Neural cell (in vitro differentiated cells): ENCODE results near the gene ELANE. TPM values are rescaled to one million over a fixed set of nuclear protein-coding genes. Genes with fewer than 3 reads are reported as not detected.

Source experiments
- H2AFZ ChIP-seq: fragments of 200-600, 300-800 bp; sonication (generic), shearing (Covaris generic); 2 replicates; pipeline ENCODE4 v1.6.0; 2014; ENCODE audit warnings: low read depth, mild to moderate bottlenecking, antibody characterized with exemption, low read length, moderate library complexity
- H3F3A ChIP-seq: fragments of 200-600 bp; shearing (Covaris generic); 2 replicates; pipeline ENCODE4 v1.6.1; 2016; ENCODE audit warnings: mild to moderate bottlenecking, moderate library complexity, mixed read lengths, antibody characterized with exemption, low read length; ENCODE audit not compliant: insufficient read depth, poor library complexity, severe bottlenecking
- H3K27ac ChIP-seq: fragments of 200-600, 300-800 bp; sonication (generic), shearing (Covaris generic); 2 replicates; pipeline ENCODE4 v1.5.1; 2014; ENCODE audit warnings: mild to moderate bottlenecking, low read length, moderate library complexity
- H3K27me3 ChIP-seq: fragments of 300-800, 200-600 bp; sonication (generic), shearing (Covaris generic); 2 replicates; pipeline ENCODE4 v1.6.0; 2014; ENCODE audit warnings: mild to moderate bottlenecking, low read depth, low read length, moderate library complexity; ENCODE audit not compliant: insufficient read depth
- H3K36me3 ChIP-seq: fragments of 300-800, 200-600 bp; sonication (generic), shearing (Covaris generic); 2 replicates; pipeline ENCODE4 v1.5.1; 2014; ENCODE audit warnings: mild to moderate bottlenecking, antibody characterized with exemption, low read length, moderate library complexity; ENCODE audit not compliant: insufficient read depth
- H3K4me2 ChIP-seq: fragments of 300-800, 200-600 bp; sonication (generic), shearing (Covaris generic); 2 replicates; pipeline ENCODE4 v1.6.0; 2014; ENCODE audit warnings: mild to moderate bottlenecking, low read length
- H3K4me3 ChIP-seq: fragments of 300-800, 200-600 bp; sonication (generic), shearing (Covaris generic); 2 replicates; pipeline ENCODE4 v1.5.1; 2014; ENCODE audit warnings: mild to moderate bottlenecking, low read length, moderate library complexity
- H3K79me2 ChIP-seq: fragments of 200-600 bp; shearing (Covaris generic); replicated peaks from 2 replicates; pipeline ENCODE4 v1.6.0; 2014; ENCODE audit warnings: mild to moderate bottlenecking, low read length, moderate library complexity; ENCODE audit not compliant: insufficient read depth
- H3K9ac ChIP-seq: fragments of 300-800, 200-600 bp; sonication (generic), shearing (Covaris generic); 2 replicates; pipeline ENCODE4 v1.6.1; 2016; ENCODE audit warnings: mild to moderate bottlenecking, low read length, mixed read lengths
- H3K9me2 ChIP-seq: fragments of 200-600 bp; shearing (Covaris generic); 2 replicates; pipeline ENCODE4 v1.6.1; 2016; ENCODE audit warnings: mild to moderate bottlenecking, low read length, mixed read lengths; ENCODE audit not compliant: insufficient read depth
- H3K9me3 ChIP-seq: fragments of 200-600, 300-800 bp; sonication (generic), shearing (Covaris generic); 2 replicates; pipeline ENCODE4 v1.6.1; 2016; ENCODE audit warnings: mild to moderate bottlenecking, mixed run types, low read length, moderate library complexity, mixed read lengths
- H4K20me1 ChIP-seq: fragments of 200-600 bp; shearing (Covaris generic); 2 replicates; pipeline ENCODE4 v1.6.1; 2016; ENCODE audit warnings: mild to moderate bottlenecking, mixed run types; ENCODE audit not compliant: insufficient read depth
- EP300 ChIP-seq: fragments of 450-650 bp; conservative IDR thresholded peaks from 2 replicates; pipeline ENCODE4 v1.6.1; 2014; ENCODE audit warnings: antibody characterized with exemption, mild to moderate bottlenecking, moderate library complexity; ENCODE audit not compliant: poor library complexity, severe bottlenecking
- EZH2 ChIP-seq: fragments of 200-600, 300-800 bp; shearing (Covaris generic), sonication (generic); IDR thresholded peaks from 2 replicates; pipeline ENCODE4 v1.6.1; 2014; ENCODE audit warnings: antibody characterized with exemption, low read length, borderline replicate concordance, mild to moderate bottlenecking; ENCODE audit not compliant: insufficient read depth, poor library complexity, severe bottlenecking
- MXI1 ChIP-seq: fragments of 450-650 bp; conservative IDR thresholded peaks from 2 replicates; pipeline ENCODE4 v1.6.1; 2014; ENCODE audit warnings: antibody characterized with exemption, mild to moderate bottlenecking; ENCODE audit not compliant: poor library complexity, severe bottlenecking
- POLR2AphosphoS5 ChIP-seq: IDR thresholded peaks from 2 replicates; pipeline ENCODE4 v1.6.1; 2012
- RAD21 ChIP-seq: fragments of 450-650 bp; conservative IDR thresholded peaks from 2 replicates; pipeline ENCODE4 v1.6.1; 2014; ENCODE audit warnings: antibody characterized with exemption, mild to moderate bottlenecking, moderate library complexity
- SMC3 ChIP-seq: fragments of 450-650 bp; conservative IDR thresholded peaks from 2 replicates; pipeline ENCODE4 v1.6.1; 2014; ENCODE audit warnings: antibody characterized with exemption, mild to moderate bottlenecking, moderate library complexity; ENCODE audit not compliant: poor library complexity
- TAF1 ChIP-seq: IDR thresholded peaks from 2 replicates; pipeline ENCODE4 v1.6.1; 2012; ENCODE audit warnings: low read depth
- polyA plus RNA-seq: library from polyadenylated mRNA; depleted of rRNA; stranded (reverse); fragments of >200 nt; gene quantifications from 2 replicates; pipeline ENCODE4 v1.2.3, GENCODE V29; 2014
- TF ChIP-seq, protein P1 (sequence below): IDR thresholded peaks from 2 replicates; pipeline ENCODE4 v1.6.1; 2012; ENCODE audit warnings: borderline replicate concordance
- TF ChIP-seq, protein P2 (sequence below): fragments of 450-650 bp; IDR thresholded peaks from 2 replicates; pipeline ENCODE4 v1.5.1; 2014; ENCODE audit warnings: antibody characterized with exemption, mild to moderate bottlenecking, moderate library complexity; ENCODE audit not compliant: poor library complexity, severe bottlenecking

ELANE gene
- polyA plus RNA-seq, 1 donor from 2014 or later = not detected

DNA sequence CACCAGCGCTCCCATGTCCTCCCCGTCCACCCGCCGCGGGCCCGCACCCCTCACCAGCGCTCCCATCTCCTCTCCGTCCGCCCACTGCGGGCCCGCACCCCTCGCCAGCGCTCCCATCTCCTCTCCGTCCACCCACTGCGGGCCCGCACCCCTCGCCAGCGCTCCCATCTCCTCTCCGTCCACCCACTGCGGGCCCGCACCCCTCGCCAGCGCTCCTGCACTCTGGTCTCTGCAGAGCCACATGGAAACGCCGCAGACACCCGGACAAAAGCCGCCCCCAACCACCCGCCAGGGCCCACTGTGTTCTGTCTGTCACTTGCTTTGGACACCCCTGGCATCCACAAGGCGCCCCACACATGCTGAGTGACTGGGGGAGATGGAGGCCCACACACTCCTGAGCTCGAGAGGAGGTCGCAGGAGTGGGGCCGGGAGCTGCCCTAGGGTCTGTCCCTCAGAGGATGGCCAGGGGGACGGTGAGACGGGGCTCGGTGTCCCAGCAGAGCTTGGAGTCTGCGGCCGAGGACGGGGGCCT is 14.7 kb downstream of the ELANE start:
- Histone ChIP-seq H3K27ac (no peak overlapping the region), H4K20me1 (no peaks in the 10 kb centered on the region), H3K9me2 (no peaks in the 10 kb centered on the region), H3K27me3 (peaks cover 3% of the 10 kb centered on the region), H3K79me2 (no peaks in the 10 kb centered on the region), H3K4me2 (no peak overlapping the region), H3F3A (no peaks in the 10 kb centered on the region), H3K36me3 (no peaks in the 10 kb centered on the region), H3K9me3 (no peaks in the 10 kb centered on the region), H2AFZ (no peak overlapping the region), H3K4me3 (no peak overlapping the region), H3K9ac (no peak overlapping the region)
- TF ChIP-seq TAF1 (no peak), EZH2 (no peak), EP300 (no peak), RAD21 (no peak), MXI1 (no peak), POLR2AphosphoS5 (no peak), SMC3 (no peak)
- TF ChIP-seq, protein P1, sequence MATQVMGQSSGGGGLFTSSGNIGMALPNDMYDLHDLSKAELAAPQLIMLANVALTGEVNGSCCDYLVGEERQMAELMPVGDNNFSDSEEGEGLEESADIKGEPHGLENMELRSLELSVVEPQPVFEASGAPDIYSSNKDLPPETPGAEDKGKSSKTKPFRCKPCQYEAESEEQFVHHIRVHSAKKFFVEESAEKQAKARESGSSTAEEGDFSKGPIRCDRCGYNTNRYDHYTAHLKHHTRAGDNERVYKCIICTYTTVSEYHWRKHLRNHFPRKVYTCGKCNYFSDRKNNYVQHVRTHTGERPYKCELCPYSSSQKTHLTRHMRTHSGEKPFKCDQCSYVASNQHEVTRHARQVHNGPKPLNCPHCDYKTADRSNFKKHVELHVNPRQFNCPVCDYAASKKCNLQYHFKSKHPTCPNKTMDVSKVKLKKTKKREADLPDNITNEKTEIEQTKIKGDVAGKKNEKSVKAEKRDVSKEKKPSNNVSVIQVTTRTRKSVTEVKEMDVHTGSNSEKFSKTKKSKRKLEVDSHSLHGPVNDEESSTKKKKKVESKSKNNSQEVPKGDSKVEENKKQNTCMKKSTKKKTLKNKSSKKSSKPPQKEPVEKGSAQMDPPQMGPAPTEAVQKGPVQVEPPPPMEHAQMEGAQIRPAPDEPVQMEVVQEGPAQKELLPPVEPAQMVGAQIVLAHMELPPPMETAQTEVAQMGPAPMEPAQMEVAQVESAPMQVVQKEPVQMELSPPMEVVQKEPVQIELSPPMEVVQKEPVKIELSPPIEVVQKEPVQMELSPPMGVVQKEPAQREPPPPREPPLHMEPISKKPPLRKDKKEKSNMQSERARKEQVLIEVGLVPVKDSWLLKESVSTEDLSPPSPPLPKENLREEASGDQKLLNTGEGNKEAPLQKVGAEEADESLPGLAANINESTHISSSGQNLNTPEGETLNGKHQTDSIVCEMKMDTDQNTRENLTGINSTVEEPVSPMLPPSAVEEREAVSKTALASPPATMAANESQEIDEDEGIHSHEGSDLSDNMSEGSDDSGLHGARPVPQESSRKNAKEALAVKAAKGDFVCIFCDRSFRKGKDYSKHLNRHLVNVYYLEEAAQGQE = no peak
- TF ChIP-seq, protein P2, sequence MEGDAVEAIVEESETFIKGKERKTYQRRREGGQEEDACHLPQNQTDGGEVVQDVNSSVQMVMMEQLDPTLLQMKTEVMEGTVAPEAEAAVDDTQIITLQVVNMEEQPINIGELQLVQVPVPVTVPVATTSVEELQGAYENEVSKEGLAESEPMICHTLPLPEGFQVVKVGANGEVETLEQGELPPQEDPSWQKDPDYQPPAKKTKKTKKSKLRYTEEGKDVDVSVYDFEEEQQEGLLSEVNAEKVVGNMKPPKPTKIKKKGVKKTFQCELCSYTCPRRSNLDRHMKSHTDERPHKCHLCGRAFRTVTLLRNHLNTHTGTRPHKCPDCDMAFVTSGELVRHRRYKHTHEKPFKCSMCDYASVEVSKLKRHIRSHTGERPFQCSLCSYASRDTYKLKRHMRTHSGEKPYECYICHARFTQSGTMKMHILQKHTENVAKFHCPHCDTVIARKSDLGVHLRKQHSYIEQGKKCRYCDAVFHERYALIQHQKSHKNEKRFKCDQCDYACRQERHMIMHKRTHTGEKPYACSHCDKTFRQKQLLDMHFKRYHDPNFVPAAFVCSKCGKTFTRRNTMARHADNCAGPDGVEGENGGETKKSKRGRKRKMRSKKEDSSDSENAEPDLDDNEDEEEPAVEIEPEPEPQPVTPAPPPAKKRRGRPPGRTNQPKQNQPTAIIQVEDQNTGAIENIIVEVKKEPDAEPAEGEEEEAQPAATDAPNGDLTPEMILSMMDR = no peak

DNA sequence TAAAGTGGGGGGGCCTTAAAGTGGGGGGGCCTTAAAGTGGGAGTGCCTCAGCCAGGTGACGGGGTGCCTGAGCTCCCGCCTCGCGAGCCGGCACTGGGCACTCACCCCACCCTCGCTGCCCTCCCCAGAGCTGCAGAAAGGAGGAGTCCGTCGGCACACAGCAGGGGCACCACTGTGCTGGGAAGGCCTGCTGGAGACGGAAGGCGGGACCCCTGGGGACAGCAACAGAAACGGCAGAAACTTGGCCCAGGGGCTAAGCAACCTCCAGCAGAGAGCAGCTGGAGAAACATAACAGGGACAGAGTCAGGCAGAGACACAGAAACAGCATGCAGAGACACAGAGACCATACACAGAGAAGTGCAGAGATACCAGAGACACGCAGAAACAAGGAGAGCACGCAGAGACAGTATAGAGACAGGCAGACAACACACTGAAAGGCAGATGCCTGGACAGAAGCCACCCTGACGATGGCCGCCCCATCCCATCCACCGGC is 15.2 kb downstream of the ELANE start:
- H3K36me3 ChIP-seq = no peaks in the 10 kb centered on the region
- H2AFZ ChIP-seq = no peak overlapping the region
- no peaks in the 10 kb centered on the region for H3K79me2 ChIP-seq
- H3K9me2 ChIP-seq = no peaks in the 10 kb centered on the region
- no peak overlapping the region for H3K4me3 ChIP-seq
- no peaks in the 10 kb centered on the region for H3K27me3 ChIP-seq
- H4K20me1 ChIP-seq = no peaks in the 10 kb centered on the region
- no peaks in the 10 kb centered on the region for H3K9me3 ChIP-seq
- no peaks in the 10 kb centered on the region for H3F3A ChIP-seq
- H3K4me2 ChIP-seq = no peak overlapping the region
- H3K27ac ChIP-seq = no peak overlapping the region
- H3K9ac ChIP-seq = no peak overlapping the region
- TF ChIP-seq SMC3 (no peak), EZH2 (no peak), EP300 (no peak), RAD21 (no peak), MXI1 (no peak), POLR2AphosphoS5 (no peak), TAF1 (no peak)
- TF ChIP-seq, protein P2 = no peak
- TF ChIP-seq, protein P1 = no peak
